ENCODE measurements around the gene METTL13. TPM values are rescaled to one million over a fixed set of nuclear protein-coding genes. Genes with fewer than 3 reads are reported as not detected.

METTL13 gene
- total and polyA plus RNA-seq, 9 of the 15 experiments (the other 6 are each of a cell fraction or from before 2014, with no cell fraction given), result 18.9 to 78.9 (median 54.9) TPM

- no peaks in the 10 kb centered on the region for H3K36me3 ChIP-seq (ENCODE audit: control insufficient read depth, insufficient read depth, low read length)
- H3K4me1 ChIP-seq (replicated peaks in 1 of 2; ENCODE audit: control insufficient read depth in 2 of 2, insufficient read depth in 2 of 2, low read length in 2 of 2), result peaks cover 14 to 25% of the 10 kb centered on the region in 2 experiments; a peak in 4 of 5 replicates
- H3K27ac ChIP-seq (ENCODE audit: extremely low read depth, low read depth, low read length), result peak overlapping the region; percentile 57
- H3K4me3 ChIP-seq, result no peak overlapping the region
- ChIA-PET CTCF (ENCODE audit: low intra/inter-chr PET ratio) (no interaction called here), POLR2A (interaction anchor here (0.7 to 1.8 kb wide), 7 partner anchors 10 to 55 kb away, joined by 3 to 10 read pairs (median 3); partner anchors contain the start of gene METTL13)
- 1% methylated on average over 6 of the region's 6 CpGs for WGBS (ENCODE audit: insufficient coverage, low coverage, missing lambda C conversion rate)
- FAIRE-seq (peak; percentile 93), DNase-seq (ENCODE audit: extremely low read depth in 1 of 4, low spot score in 3 of 4) (peak; percentile 76 to 95 (median 82)), ATAC-seq (peak; percentile 94)
- intact Hi-C loops (cut with micrococcal nuclease), result loop anchor here (2.0 kb wide), 2 partner anchors 19 kb away; partner anchors contain the start of genes METTL13 and VAMP4
- H3K9me3 ChIP-seq (replicated peaks; ENCODE audit: control insufficient read depth, insufficient read depth, low read depth, low read length), result 0 out of 2 replicates have a peak, but pooled peaks cover 2% of the 10 kb centered on the region
- BruUV-seq (replicated peaks), result no TSS peak
- H3K9me1 ChIP-seq (ENCODE audit: control insufficient read depth, insufficient read depth, low read length), result no peaks in the 10 kb centered on the region
- H3K79me2 ChIP-seq (ENCODE audit: control insufficient read depth, insufficient read depth, low read length), result no peaks in the 10 kb centered on the region
- in situ Hi-C loops (cut with MboI), result no loop called here
- peak overlapping the region; percentile 79 for H3K4me2 ChIP-seq (ENCODE audit: insufficient read depth, low read length)
- H4K20me1 ChIP-seq (replicated peaks; ENCODE audit: control insufficient read depth, insufficient read depth, low read length), result no peaks in the 10 kb centered on the region
- H2AFZ ChIP-seq (ENCODE audit: low read depth, low read length), result peak overlapping the region; percentile 92
- H3K9ac ChIP-seq (ENCODE audit: insufficient read depth in 1 of 2, low read depth in 2 of 2, low read length in 2 of 2), result peak overlapping the region; percentile 40 to 57; a peak in 3 of 4 replicates
- no peaks in the 10 kb centered on the region for H3K27me3 ChIP-seq (ENCODE audit: control insufficient read depth in 2 of 2, insufficient read depth in 2 of 2, low read length in 2 of 2)
- TF ChIP-seq NFXL1 (CRISPR knock-in tag; IDR thresholded peaks at IDR 0.05) (no peak), SRSF9 (IDR thresholded peaks at IDR 0.05; ENCODE audit: borderline replicate concordance, low read depth, low read length) (no peak), COPS2 (conservative IDR thresholded peaks at IDR 0.05) (no peak), RCOR1 (IDR thresholded peaks at IDR 0.05; ENCODE audit: borderline replicate concordance in 1 of 2, low read depth in 2 of 2, low read length in 2 of 2) (no peak), JUND (IDR thresholded peaks at IDR 0.05; ENCODE audit: borderline replicate concordance, low read depth, low read length) (peak; percentile 7; the same call in 1 of the 2 replicates), JUND (tag; IDR thresholded peaks at IDR 0.05; ENCODE audit: borderline replicate concordance, low read depth, low read length) (peak; percentile 19; the same call in 1 of the 3 replicates), MAZ (CRISPR knock-in tag; conservative IDR thresholded peaks at IDR 0.05 in 1 of 2, IDR thresholded peaks at IDR 0.05 in 1 of 2) (no peak), CBFA2T2 (conservative IDR thresholded peaks at IDR 0.05) (0 out of 2 replicates have a peak, but pooled peaks have one; percentile 27), ZNF551 (CRISPR knock-in tag; IDR thresholded peaks at IDR 0.05) (no peak), SNAPC5 (CRISPR knock-in tag; IDR thresholded peaks at IDR 0.05) (no peak), SUPT5H (IDR thresholded peaks at IDR 0.05) (peak; percentile 60), DMBX1 (CRISPR knock-in tag; IDR thresholded peaks at IDR 0.05; ENCODE audit: borderline replicate concordance) (peak; percentile 62; the same call in 1 of the 2 replicates), MAFK (IDR thresholded peaks at IDR 0.05; ENCODE audit: low read length) (no peak), ZNF79 (CRISPR knock-in tag; IDR thresholded peaks at IDR 0.05; ENCODE audit: low read depth) (no peak), ZNF408 (CRISPR knock-in tag; IDR thresholded peaks at IDR 0.05; ENCODE audit: low read depth) (no peak), KDM4B (IDR thresholded peaks at IDR 0.05; ENCODE audit: borderline replicate concordance in 2 of 2, low read depth in 1 of 2) (no peak), ZNF274 (IDR thresholded peaks at IDR 0.05; ENCODE audit: borderline replicate concordance, low read depth, low read length) (no peak), FOXK2 (conservative IDR thresholded peaks at IDR 0.05 in 1 of 2, IDR thresholded peaks at IDR 0.05 in 1 of 2; ENCODE audit: low read depth in 2 of 2) (no peak), THRA (IDR thresholded peaks at IDR 0.05) (no peak), NR2F6 (CRISPR knock-in tag; IDR thresholded peaks at IDR 0.05) (no peak), CBX3 (IDR thresholded peaks at IDR 0.05; ENCODE audit: borderline replicate concordance in 1 of 2, low read length in 2 of 2) (no peak), NR2C2 (CRISPR knock-in tag; IDR thresholded peaks at IDR 0.05) (no peak), NR2C2 (tag; IDR thresholded peaks at IDR 0.05) (no peak), MCM7 (IDR thresholded peaks at IDR 0.05) (no peak), NBN (IDR thresholded peaks at IDR 0.05; ENCODE audit: low read depth) (no peak)
Observed at GRCh38 chr1:171762143-171762563, 19.3 kb upstream of the METTL13 start.
